Neural cell (in vitro differentiated cells): ENCODE data around the gene GNAQ. TPM values are rescaled to one million over a fixed set of nuclear protein-coding genes. Genes with fewer than 3 reads are reported as not detected.

Source experiments
- H2AFZ ChIP-seq: fragments of 200-600, 300-800 bp; sonication (generic), shearing (Covaris generic); 2 replicates; pipeline ENCODE4 v1.6.0; 2014; ENCODE audit warnings: low read depth, mild to moderate bottlenecking, antibody characterized with exemption, low read length, moderate library complexity
- H3F3A ChIP-seq: fragments of 200-600 bp; shearing (Covaris generic); 2 replicates; pipeline ENCODE4 v1.6.1; 2016; ENCODE audit warnings: mild to moderate bottlenecking, moderate library complexity, mixed read lengths, antibody characterized with exemption, low read length; ENCODE audit not compliant: insufficient read depth, poor library complexity, severe bottlenecking
- H3K27ac ChIP-seq: fragments of 200-600, 300-800 bp; sonication (generic), shearing (Covaris generic); 2 replicates; pipeline ENCODE4 v1.5.1; 2014; ENCODE audit warnings: mild to moderate bottlenecking, low read length, moderate library complexity
- H3K27me3 ChIP-seq: fragments of 300-800, 200-600 bp; sonication (generic), shearing (Covaris generic); 2 replicates; pipeline ENCODE4 v1.6.0; 2014; ENCODE audit warnings: mild to moderate bottlenecking, low read depth, low read length, moderate library complexity; ENCODE audit not compliant: insufficient read depth
- H3K36me3 ChIP-seq: fragments of 300-800, 200-600 bp; sonication (generic), shearing (Covaris generic); 2 replicates; pipeline ENCODE4 v1.5.1; 2014; ENCODE audit warnings: mild to moderate bottlenecking, antibody characterized with exemption, low read length, moderate library complexity; ENCODE audit not compliant: insufficient read depth
- H3K4me2 ChIP-seq: fragments of 300-800, 200-600 bp; sonication (generic), shearing (Covaris generic); 2 replicates; pipeline ENCODE4 v1.6.0; 2014; ENCODE audit warnings: mild to moderate bottlenecking, low read length
- H3K4me3 ChIP-seq: fragments of 300-800, 200-600 bp; sonication (generic), shearing (Covaris generic); 2 replicates; pipeline ENCODE4 v1.5.1; 2014; ENCODE audit warnings: mild to moderate bottlenecking, low read length, moderate library complexity
- H3K79me2 ChIP-seq: fragments of 200-600 bp; shearing (Covaris generic); replicated peaks from 2 replicates; pipeline ENCODE4 v1.6.0; 2014; ENCODE audit warnings: mild to moderate bottlenecking, low read length, moderate library complexity; ENCODE audit not compliant: insufficient read depth
- H3K9ac ChIP-seq: fragments of 300-800, 200-600 bp; sonication (generic), shearing (Covaris generic); 2 replicates; pipeline ENCODE4 v1.6.1; 2016; ENCODE audit warnings: mild to moderate bottlenecking, low read length, mixed read lengths
- H3K9me2 ChIP-seq: fragments of 200-600 bp; shearing (Covaris generic); 2 replicates; pipeline ENCODE4 v1.6.1; 2016; ENCODE audit warnings: mild to moderate bottlenecking, low read length, mixed read lengths; ENCODE audit not compliant: insufficient read depth
- H3K9me3 ChIP-seq: fragments of 200-600, 300-800 bp; sonication (generic), shearing (Covaris generic); 2 replicates; pipeline ENCODE4 v1.6.1; 2016; ENCODE audit warnings: mild to moderate bottlenecking, mixed run types, low read length, moderate library complexity, mixed read lengths
- H4K20me1 ChIP-seq: fragments of 200-600 bp; shearing (Covaris generic); 2 replicates; pipeline ENCODE4 v1.6.1; 2016; ENCODE audit warnings: mild to moderate bottlenecking, mixed run types; ENCODE audit not compliant: insufficient read depth
- CTCF ChIP-seq: fragments of 450-650 bp; IDR thresholded peaks from 2 replicates; pipeline ENCODE4 v1.5.1; 2014; ENCODE audit warnings: antibody characterized with exemption, mild to moderate bottlenecking, moderate library complexity; ENCODE audit not compliant: poor library complexity, severe bottlenecking
- EP300 ChIP-seq: fragments of 450-650 bp; conservative IDR thresholded peaks from 2 replicates; pipeline ENCODE4 v1.6.1; 2014; ENCODE audit warnings: antibody characterized with exemption, mild to moderate bottlenecking, moderate library complexity; ENCODE audit not compliant: poor library complexity, severe bottlenecking
- EZH2 ChIP-seq: fragments of 200-600, 300-800 bp; shearing (Covaris generic), sonication (generic); IDR thresholded peaks from 2 replicates; pipeline ENCODE4 v1.6.1; 2014; ENCODE audit warnings: antibody characterized with exemption, low read length, borderline replicate concordance, mild to moderate bottlenecking; ENCODE audit not compliant: insufficient read depth, poor library complexity, severe bottlenecking
- MXI1 ChIP-seq: fragments of 450-650 bp; conservative IDR thresholded peaks from 2 replicates; pipeline ENCODE4 v1.6.1; 2014; ENCODE audit warnings: antibody characterized with exemption, mild to moderate bottlenecking; ENCODE audit not compliant: poor library complexity, severe bottlenecking
- POLR2AphosphoS5 ChIP-seq: IDR thresholded peaks from 2 replicates; pipeline ENCODE4 v1.6.1; 2012
- RAD21 ChIP-seq: fragments of 450-650 bp; conservative IDR thresholded peaks from 2 replicates; pipeline ENCODE4 v1.6.1; 2014; ENCODE audit warnings: antibody characterized with exemption, mild to moderate bottlenecking, moderate library complexity
- REST ChIP-seq: IDR thresholded peaks from 2 replicates; pipeline ENCODE4 v1.6.1; 2012; ENCODE audit warnings: borderline replicate concordance
- SMC3 ChIP-seq: fragments of 450-650 bp; conservative IDR thresholded peaks from 2 replicates; pipeline ENCODE4 v1.6.1; 2014; ENCODE audit warnings: antibody characterized with exemption, mild to moderate bottlenecking, moderate library complexity; ENCODE audit not compliant: poor library complexity
- TAF1 ChIP-seq: IDR thresholded peaks from 2 replicates; pipeline ENCODE4 v1.6.1; 2012; ENCODE audit warnings: low read depth
- polyA plus RNA-seq: library from polyadenylated mRNA; depleted of rRNA; stranded (reverse); fragments of >200 nt; gene quantifications from 2 replicates; pipeline ENCODE4 v1.2.3, GENCODE V29; 2014

Gene GNAQ
- polyA plus RNA-seq, 1 donor from 2014 or later: 86.7 TPM

GRCh38 chr9:77896269-77896937, 135.2 kb downstream of the GNAQ start:
- no peak overlapping the region for H3K4me2 ChIP-seq
- no peak overlapping the region for H3K4me3 ChIP-seq
- no peak overlapping the region for H3K27ac ChIP-seq
- H3F3A ChIP-seq: no peaks in the 10 kb centered on the region
- no peak overlapping the region for H3K9ac ChIP-seq
- H3K27me3 ChIP-seq: no peaks in the 10 kb centered on the region
- no peaks in the 10 kb centered on the region for H3K79me2 ChIP-seq
- H3K9me2 ChIP-seq: no peaks in the 10 kb centered on the region
- no peaks in the 10 kb centered on the region for H3K36me3 ChIP-seq
- no peaks in the 10 kb centered on the region for H4K20me1 ChIP-seq
- H3K9me3 ChIP-seq: no peaks in the 10 kb centered on the region
- no peak overlapping the region for H2AFZ ChIP-seq
- TF ChIP-seq POLR2AphosphoS5 (no peak), REST (no peak), MXI1 (no peak), TAF1 (no peak), CTCF (no peak), SMC3 (no peak)

- Histone ChIP-seq H3K27me3 (no peaks in the 10 kb centered on the region), H2AFZ (no peak overlapping the region), H3K4me2 (no peak overlapping the region), H3F3A (no peaks in the 10 kb centered on the region), H3K27ac (no peak overlapping the region), H3K9me3 (no peaks in the 10 kb centered on the region), H3K9ac (no peak overlapping the region), H3K4me3 (no peak overlapping the region), H4K20me1 (no peaks in the 10 kb centered on the region), H3K36me3 (no peaks in the 10 kb centered on the region), H3K79me2 (no peaks in the 10 kb centered on the region), H3K9me2 (no peaks in the 10 kb centered on the region)
- TF ChIP-seq CTCF (no peak), TAF1 (no peak), REST (no peak), MXI1 (no peak), RAD21 (no peak), EZH2 (no peak), EP300 (no peak), POLR2AphosphoS5 (no peak), SMC3 (no peak)
Observed at GRCh38 chr9:77893706-77894105, 137.9 kb downstream of the GNAQ start.
